Endometrial microvascular endothelial cells (primary cell): Measurements from ENCODE around the gene CRHR1. TPM values are rescaled to one million over a fixed set of nuclear protein-coding genes. Genes with fewer than 3 reads are reported as not detected.

Experiments used
- in situ Hi-C: cut with HindIII; loops from 2 replicates; pipeline ENCODE4 v1.10.0; 2017; ENCODE audit warnings: low sequenced_read_pairs, low pct_unique_long_range_greater_than_20kb; ENCODE audit errors: inconsistent ontology term
- total RNA-seq: library from RNA; depleted of rRNA; stranded (reverse); fragments of >200 nt; gene quantifications from one replicate; pipeline ENCODE4 v1.2.3, GENCODE V29; 2015; ENCODE audit errors: inconsistent ontology term

The CRHR1 gene
- total RNA-seq, 1 donor from 2014 or later, result not detected

DNA sequence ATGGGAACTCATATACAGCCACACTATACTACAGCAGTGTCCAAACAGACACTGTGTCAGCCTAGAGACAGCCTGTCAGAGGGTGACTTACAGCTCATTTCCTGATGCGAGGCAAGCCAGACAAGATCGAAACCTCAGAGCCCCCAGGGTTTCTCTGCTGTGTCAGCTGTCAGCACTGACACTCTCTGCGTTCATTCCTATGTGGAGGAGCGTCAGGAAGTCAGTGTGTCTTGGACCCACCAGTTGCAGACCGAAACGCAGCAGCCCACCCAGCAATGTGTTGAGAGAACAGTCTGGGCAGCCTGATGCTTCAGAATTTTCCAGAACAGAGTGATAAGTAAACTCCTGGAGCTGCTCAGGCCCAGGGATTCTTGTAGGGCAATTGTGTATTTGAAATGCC lies 89.6 kb downstream of the CRHR1 start:
- in situ Hi-C loops, result no loop called here

- in situ Hi-C loops, result no loop called here
Observed at GRCh38 chr17:45874151-45874550, 90.0 kb downstream of the CRHR1 start.

- in situ Hi-C loops, result no loop called here
Observed at GRCh38 chr17:45876539-45876938, 92.4 kb downstream of the CRHR1 start.

DNA sequence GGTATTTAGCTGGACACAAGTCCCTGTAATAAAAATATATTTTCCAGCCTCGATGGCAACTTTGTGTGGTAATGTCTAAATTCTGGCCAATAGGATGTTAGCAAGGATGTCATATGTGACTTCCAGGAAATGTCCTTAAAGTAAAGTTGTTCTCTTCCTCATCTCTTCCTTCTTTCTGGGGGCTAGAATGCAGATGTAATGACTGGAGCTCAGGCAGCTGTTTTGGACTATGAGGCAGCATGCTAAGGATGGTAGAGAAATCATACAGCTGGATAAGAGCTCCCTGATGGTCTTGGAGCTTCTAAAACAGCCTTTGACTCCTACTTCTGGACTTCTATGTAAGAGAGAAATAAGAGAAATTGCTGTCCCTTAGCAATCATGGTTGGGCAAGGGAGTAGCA lies 93.3 kb downstream of the CRHR1 start:
- in situ Hi-C loops, result no loop called here

DNA sequence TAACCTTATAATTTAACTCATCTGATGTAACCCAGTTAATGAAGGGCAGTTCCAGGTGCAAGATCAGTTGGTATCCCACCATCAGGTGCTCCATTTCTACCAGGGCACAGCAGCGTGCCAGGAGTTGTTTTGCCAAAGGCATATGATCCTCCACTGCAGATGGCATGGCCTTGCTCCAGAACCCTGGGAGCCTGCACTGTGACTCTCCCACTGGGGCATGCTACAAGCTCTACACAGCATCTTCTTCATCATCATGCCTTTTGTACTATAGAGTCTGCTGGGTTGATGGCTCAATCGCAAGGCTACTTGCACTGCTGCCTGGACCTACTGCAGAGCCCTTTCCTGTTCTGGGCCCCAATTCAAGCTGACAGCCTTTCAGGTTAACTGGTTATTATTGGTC lies 98.9 kb downstream of the CRHR1 start:
- in situ Hi-C loops, result no loop called here

Other genes with a start within 250 kb of the CRHR1 start
- not detected for gene SPPL2C, start 60.6 kb downstream of the CRHR1 start, total RNA-seq
- gene MAPT, start 110.2 kb downstream of the CRHR1 start, total RNA-seq, result under 0.01 TPM
- not detected for gene STH, start 214.9 kb downstream of the CRHR1 start, total RNA-seq